ENCODE results near the gene CATSPERD.

DNA sequence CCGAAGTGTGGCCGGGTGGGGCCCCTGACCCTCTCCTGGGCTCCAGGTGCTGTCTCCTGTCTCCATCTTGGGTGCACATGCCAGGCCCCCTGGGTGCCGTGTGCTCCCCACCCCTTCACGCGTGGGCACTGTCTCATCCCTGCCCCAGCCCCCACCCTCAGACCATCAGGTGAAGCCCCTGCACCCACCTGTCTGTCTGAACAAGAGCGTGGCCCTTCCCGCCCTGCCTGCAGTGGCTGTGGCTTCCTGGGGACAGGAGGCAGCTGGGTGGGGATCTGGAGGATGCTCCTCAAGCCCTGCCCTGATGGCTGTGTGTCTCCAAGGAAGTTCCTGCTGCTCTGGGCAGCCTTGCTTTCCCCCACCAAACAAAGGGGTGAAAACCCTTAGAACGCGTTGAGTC, 61.9 kb downstream of the CATSPERD start:
- TF ChIP-seq POLR2A (IDR thresholded peaks at IDR 0.05), result no peak
- TF ChIP-seq, protein P1, sequence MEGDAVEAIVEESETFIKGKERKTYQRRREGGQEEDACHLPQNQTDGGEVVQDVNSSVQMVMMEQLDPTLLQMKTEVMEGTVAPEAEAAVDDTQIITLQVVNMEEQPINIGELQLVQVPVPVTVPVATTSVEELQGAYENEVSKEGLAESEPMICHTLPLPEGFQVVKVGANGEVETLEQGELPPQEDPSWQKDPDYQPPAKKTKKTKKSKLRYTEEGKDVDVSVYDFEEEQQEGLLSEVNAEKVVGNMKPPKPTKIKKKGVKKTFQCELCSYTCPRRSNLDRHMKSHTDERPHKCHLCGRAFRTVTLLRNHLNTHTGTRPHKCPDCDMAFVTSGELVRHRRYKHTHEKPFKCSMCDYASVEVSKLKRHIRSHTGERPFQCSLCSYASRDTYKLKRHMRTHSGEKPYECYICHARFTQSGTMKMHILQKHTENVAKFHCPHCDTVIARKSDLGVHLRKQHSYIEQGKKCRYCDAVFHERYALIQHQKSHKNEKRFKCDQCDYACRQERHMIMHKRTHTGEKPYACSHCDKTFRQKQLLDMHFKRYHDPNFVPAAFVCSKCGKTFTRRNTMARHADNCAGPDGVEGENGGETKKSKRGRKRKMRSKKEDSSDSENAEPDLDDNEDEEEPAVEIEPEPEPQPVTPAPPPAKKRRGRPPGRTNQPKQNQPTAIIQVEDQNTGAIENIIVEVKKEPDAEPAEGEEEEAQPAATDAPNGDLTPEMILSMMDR (IDR thresholded peaks at IDR 0.05), result no peak

All from body of pancreas (tissue), 4 donors.